A549 treated with ZK216348 at 1 μM for 4 hours (cell line): ENCODE data around the gene MPPED1. TPM values are rescaled to one million over a fixed set of nuclear protein-coding genes. Genes with fewer than 3 reads are reported as not detected.

Source experiments
- total RNA-seq: library from RNA; stranded (reverse); fragments of 200-300 nt; extraction: Qiagen RNA extraction; gene quantifications from 5 replicates; pipeline ENCODE4 v1.2.3, GENCODE V29; 2022; ENCODE audit warnings: low read depth

The MPPED1 gene, protein sequence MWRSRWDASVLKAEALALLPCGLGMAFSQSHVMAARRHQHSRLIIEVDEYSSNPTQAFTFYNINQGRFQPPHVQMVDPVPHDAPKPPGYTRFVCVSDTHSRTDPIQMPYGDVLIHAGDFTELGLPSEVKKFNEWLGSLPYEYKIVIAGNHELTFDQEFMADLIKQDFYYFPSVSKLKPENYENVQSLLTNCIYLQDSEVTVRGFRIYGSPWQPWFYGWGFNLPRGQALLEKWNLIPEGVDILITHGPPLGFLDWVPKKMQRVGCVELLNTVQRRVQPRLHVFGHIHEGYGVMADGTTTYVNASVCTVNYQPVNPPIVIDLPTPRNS
- total RNA-seq: not detected in 5 replicates

DNA sequence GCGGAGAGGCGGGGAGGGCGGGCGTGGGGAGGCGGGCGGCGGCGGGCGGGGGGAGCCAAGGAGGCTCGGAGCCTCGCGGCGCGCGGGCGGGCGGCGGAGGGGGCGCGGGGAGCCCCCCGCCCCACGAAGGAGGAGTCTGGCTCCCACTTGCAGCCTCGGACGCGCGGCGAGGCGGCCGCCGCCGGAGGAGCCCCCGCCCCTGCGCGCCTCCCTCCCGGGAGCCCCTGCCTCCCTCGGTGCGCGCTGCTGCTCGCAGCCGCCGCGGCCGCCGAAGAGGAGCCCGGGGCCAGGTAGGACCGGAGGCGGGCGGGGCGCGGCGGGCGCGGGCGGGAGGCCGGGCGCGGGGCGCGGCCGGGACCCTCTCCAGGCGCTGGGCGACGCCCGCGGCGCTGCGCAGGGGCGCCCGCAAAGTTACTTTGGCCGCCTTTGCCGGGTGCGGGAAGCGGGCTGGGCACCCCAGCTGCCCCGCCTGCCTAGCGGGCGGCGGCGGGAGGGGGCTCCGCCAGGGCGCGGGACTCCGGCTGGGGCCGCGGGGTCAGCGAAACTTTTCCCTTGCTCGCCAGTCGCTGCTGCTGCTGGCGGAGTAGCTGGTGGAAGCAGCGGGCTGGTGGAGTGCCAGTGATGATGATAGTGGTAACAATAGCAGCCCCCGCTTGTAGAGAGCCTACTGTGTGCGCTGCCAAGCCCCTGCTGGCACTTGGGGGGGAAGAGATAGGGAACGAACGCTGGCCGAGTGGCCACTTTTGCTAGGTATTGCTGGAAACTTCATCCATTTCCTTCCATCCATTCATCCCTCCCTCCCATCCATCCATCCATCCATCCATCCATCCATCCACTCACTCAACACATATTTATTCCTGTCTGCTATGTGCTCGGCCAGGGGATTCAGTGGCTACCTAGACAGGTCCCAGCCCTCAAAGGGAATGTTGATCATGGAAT is at the start of gene MPPED1:
Gene MPPED1 (plus strand): TSS at position 146 of the 939 bp plus-strand sequence. CDS start 12,972 bp downstream, outside the sequence.

Other genes with a start within 250 kb of the MPPED1 start
- 14.5 to 24.2 TPM (median 23.5 TPM) in 5 replicates for gene TTLL12, start 224.9 kb upstream of the MPPED1 start, total RNA-seq
- 0.09 to 0.26 TPM (median 0.15 TPM) in 5 replicates for gene SCUBE1, start 68.6 kb upstream of the MPPED1 start, total RNA-seq